HG02943 (cell line): ENCODE results near the gene RBP5.

Source experiments
- ATAC-seq: cut with Tn5 transposase; IDR thresholded peaks from one replicate; pipeline ENCODE4 v1.9.1; 2021; ENCODE audit warnings: mild to moderate bottlenecking, low read depth, moderate library complexity; ENCODE audit not compliant: unreplicated experiment

Gene RBP5

GRCh38 chr12:7146906-7147305, 18.2 kb upstream of the RBP5 start:
- ATAC-seq: no peak

DNA sequence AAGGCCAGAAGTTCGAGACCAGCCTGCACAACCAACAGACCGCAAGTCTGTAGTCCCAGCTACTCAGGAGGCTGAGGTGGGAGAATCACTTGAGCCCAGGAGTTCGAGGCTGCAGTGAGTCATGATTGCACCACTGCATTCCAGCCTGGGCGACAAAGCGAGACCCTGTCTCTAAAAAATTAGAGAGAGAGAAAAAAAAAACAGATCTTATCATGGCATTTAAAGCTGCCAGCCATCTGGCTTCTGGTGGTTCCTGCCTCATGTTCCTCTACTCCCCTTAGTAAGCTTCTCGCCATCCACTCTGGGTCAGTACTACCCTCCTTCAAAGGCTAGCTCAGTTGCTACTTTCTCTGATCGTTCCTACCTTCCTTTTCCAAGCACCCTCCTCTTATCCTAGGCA, 17.5 kb upstream of the RBP5 start:
- ATAC-seq: no peak

DNA sequence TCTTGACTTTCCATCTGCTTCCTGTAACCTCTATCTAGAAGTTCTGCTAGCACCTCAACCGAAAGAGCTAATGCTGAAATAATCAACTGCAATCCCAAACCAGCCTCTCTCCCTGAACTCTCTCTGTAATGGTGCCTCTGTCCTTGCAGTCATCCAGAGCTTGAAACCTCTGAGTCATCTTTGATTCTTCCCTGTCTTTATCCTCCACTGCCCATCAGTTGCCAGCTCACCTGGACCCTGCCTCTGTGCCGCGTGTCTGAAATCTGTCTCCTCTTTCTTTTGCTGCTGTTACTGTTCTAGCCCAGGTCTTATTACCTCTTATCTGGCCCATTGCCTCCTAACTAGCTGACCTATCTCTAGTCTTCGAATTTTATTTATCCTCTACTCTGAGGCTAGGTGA, 17.0 kb upstream of the RBP5 start:
- ATAC-seq: no peak

DNA sequence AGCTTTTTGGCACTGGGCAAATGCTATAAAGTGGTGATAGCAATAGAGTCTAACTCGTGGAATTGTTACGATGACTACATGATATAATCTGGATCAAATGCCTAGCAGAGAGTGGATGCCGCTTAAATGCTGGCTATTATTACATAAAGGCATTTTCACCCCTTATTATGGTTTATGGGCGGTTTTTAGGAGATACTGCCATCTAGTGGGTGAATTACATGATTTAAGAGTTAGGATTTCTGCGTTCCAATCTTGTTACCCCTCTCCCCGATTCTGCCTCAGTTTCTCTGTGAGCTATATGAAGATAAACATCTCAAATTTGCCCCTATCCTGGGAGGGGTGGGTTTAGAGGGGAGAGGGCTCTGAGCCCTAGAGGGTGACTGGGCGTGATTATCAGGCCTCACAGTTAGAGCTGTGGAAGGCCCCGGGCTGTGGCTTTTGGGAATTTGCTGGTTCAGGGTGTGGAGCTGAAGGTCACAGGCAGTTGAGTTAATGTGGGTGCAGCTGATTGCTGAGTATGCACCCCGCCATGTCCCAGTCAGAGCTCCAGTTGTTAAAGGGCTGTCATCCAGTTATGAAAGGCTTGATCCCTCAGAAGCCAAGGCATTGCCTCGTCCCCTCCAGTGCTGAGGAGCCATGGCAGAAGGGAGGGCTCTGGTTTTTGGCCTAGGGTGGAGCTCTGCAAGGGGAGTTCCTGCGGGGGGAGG, 15.9 kb upstream of the RBP5 start:
- no peak for ATAC-seq

- ATAC-seq: no peak
Observed at GRCh38 chr12:7143564-7143963, 14.9 kb upstream of the RBP5 start.

DNA sequence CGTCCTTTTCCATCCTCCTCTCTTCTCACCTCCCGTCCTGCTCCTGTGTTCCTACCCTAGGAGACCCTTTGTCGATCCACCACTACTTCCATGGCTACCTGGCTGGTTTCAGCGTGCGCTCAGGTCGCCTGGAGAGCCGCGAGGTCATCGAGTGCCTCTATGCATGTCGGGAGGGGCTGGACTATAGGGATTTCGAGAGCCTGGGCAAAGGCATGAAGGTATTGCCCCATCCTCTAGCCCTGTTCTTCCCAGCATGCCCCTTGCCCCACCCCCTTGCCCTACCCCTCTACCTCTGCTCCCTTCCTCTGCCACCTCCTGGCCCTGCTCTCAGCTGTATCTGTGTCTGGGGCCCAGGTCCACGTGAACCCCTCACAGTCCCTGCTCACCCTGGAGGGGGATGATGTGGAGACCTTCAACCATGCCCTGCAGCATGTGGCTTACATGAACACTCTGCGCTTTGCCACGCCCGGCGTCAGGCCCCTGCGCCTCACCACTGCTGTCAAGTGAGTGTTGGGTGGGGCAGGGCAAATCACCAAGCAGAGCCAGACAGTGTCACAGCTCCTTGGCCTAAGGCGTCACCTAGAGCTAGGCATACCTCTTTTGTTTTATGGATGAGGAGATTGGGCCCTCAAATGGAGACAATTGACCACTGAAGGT, 14.2 kb upstream of the RBP5 start:
- ATAC-seq: no peak

- ATAC-seq: no peak
Observed at GRCh38 chr12:7142056-7142644, 13.5 kb upstream of the RBP5 start.

GRCh38 chr12:7141351-7142005, 12.8 kb upstream of the RBP5 start:
- ATAC-seq: no peak

- no peak for ATAC-seq
Observed at GRCh38 chr12:7139200-7139599, 10.5 kb upstream of the RBP5 start.

DNA sequence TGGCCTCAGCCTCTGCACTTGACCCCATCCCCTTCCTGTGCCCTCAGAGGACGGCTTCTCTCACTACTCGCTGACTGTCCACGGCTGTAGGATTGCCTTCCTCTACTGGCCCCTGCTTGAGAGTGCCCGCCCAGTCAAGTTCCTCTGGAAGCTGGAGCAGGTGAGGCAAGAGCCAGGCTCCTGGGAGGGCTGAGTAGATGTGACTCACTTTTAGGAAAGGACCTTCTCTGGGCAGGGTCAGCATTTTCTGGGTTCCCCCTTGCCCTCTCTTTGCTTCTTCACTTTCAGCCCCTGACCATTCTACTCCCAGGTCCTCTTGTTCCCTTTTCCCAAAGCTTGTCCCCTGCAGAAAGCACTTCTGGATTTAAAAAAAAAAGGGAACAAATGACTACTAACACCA, 9.2 kb upstream of the RBP5 start:
- ATAC-seq: no peak

DNA sequence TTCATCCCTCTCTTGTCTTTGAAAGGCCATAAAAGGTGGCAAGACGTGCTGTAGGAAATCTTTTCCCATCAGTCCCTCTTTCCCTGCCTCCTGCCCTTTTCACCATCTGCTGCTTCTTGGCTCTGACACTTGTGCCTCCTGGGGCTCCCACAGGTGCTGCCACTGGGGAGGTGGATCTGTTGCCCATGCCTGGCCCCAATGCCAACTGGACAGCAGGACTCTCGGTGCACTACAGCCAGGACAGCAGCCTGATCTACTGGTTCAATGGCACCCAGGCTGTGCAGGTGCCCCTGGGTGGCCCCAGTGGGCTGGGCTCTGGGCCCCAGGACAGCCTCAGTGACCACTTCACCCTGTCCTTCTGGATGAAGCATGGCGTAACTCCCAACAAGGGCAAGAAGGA, 8.0 kb upstream of the RBP5 start:
- ATAC-seq: no peak

- ATAC-seq: no peak
Observed at GRCh38 chr12:7136071-7136470, 7.4 kb upstream of the RBP5 start.

- no peak for ATAC-seq
Observed at GRCh38 chr12:7134396-7135166, 5.9 kb upstream of the RBP5 start.

DNA sequence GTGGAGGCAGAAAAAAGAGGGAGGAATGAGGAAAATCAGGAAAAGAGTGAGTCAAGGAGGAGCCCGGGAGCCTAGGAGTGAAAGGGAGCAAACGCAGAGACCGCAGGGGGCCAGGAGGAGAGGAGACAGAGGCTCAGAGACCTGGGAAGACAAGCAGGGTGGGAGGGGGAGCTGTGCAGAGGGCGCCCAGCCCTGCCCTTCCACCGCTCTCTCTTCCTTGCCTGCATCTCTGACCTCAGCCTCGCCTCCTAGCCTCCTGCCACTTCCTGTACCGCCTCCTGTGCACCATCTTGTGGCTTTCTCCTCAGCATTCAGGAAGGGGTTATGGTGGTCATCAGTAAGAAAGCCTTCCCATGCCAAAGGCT, 2.8 kb upstream of the RBP5 start:
- ATAC-seq: no peak

GRCh38 chr12:7130701-7131501, 2.2 kb upstream of the RBP5 start:
- no peak for ATAC-seq

- ATAC-seq: peak; percentile 48
Observed at GRCh38 chr12:7129872-7130691, 1.4 kb upstream of the RBP5 start, which contains the start of gene CLSTN3. TSS of gene CLSTN3 (plus strand) at chr12:7130371. CDS start at chr12:7130649, 278 bp downstream.

- ATAC-seq: no peak
Observed at GRCh38 chr12:7129287-7129871, 690 bp upstream of the RBP5 start.

GRCh38 chr12:7127916-7128626, 618 bp downstream of the RBP5 start:
- no peak for ATAC-seq
